Activated CD8-positive, alpha-beta T cell treated with anti-CD3 and anti-CD28 coated beads for 36 hours (primary cell): ENCODE measurements around the gene HCN4. TPM values are rescaled to one million over a fixed set of nuclear protein-coding genes. Genes with fewer than 3 reads are reported as not detected.

Experiments used
- ATAC-seq: fragments of 200-7000 bp; cut with Tn5 transposase; one replicate; pipeline ENCODE4 v1.10.0; 2021; ENCODE audit warnings: mild to moderate bottlenecking, moderate library complexity
- CTCF ChIA-PET: fragments of 350-600 bp; sonication (Branson Sonifier 250); formaldehyde crosslinking; loops from one replicate; lab custom pipeline; 2021; ENCODE audit warnings: antibody characterized with exemption; lab: Charles Lee
- POLR2A ChIA-PET: fragments of 350-600 bp; sonication (Branson Sonifier 250); formaldehyde crosslinking; loops from one replicate; lab custom pipeline; 2021; ENCODE audit warnings: antibody characterized with exemption; lab: Charles Lee
- DNase-seq: peaks from one replicate; pipeline ENCODE4 v3.0.0-alpha.2; 2020
- H3K27ac Mint-ChIP-seq: one replicate; pipeline ENCODE4 v1.8.0; 2021; ENCODE audit warnings: mild to moderate bottlenecking, mixed read lengths
- H3K27me3 Mint-ChIP-seq: one replicate; pipeline ENCODE4 v1.8.0; 2021; ENCODE audit warnings: mixed read lengths
- H3K36me3 Mint-ChIP-seq: one replicate; pipeline ENCODE4 v1.8.0; 2021; ENCODE audit warnings: low read depth, mixed read lengths
- H3K4me1 Mint-ChIP-seq: one replicate; pipeline ENCODE4 v1.8.0; 2021; ENCODE audit warnings: low read depth, mixed read lengths
- H3K4me3 Mint-ChIP-seq: one replicate; pipeline ENCODE4 v1.8.0; 2021; ENCODE audit warnings: mild to moderate bottlenecking, moderate library complexity, mixed read lengths
- H3K9me3 Mint-ChIP-seq: one replicate; pipeline ENCODE4 v1.8.0; 2021; ENCODE audit warnings: mixed read lengths
- CTCF ChIP-seq: fragments of 200-600 bp; IDR thresholded peaks from one replicate; pipeline ENCODE4 v1.8.0; 2022; ENCODE audit warnings: antibody characterized with exemption, mild to moderate bottlenecking
- intact Hi-C: fragments of 100-400 bp; cut with micrococcal nuclease; formaldehyde crosslinking; loops from one replicate; pipeline ENCODE4 v1.10.0; 2022
- total RNA-seq, 2 experiments: library from RNA; stranded (reverse); gene quantifications; one replicate each; pipeline ENCODE4 v1.2.3, GENCODE V29; 2021

HCN4 gene
- total RNA-seq, 2 experiments from 2014 or later: not detected

GRCh38 chr15:73291441-73291840 lies 77.3 kb downstream of the HCN4 start:
- CTCF ChIA-PET: interaction anchor here (1.2 kb wide), 1 partner anchor 414 kb away, joined by 3 read pairs; no protein-coding TSS in a partner anchor
- DNase-seq (no peak), ATAC-seq (no peak)
- TF ChIP-seq CTCF: no peak
- Mint-ChIP-seq H3K27me3 (no peaks in the 10 kb centered on the region), H3K9me3 (no peaks in the 10 kb centered on the region), H3K4me1 (peaks cover 3% of the 10 kb centered on the region), H3K4me3 (no peak overlapping the region), H3K36me3 (peaks cover 4% of the 10 kb centered on the region), H3K27ac (no peak overlapping the region)
- POLR2A ChIA-PET: no interaction called here
- intact Hi-C loops: no loop called here

GRCh38 chr15:73287019-73287418 lies 81.7 kb downstream of the HCN4 start:
- H3K36me3 Mint-ChIP-seq: peaks cover 4% of the 10 kb centered on the region
- ChIA-PET CTCF (interaction anchor here (0.6 to 1.5 kb wide), 8 partner anchors 9 to 565 kb away, joined by 3 to 5 read pairs (median 4); no protein-coding TSS in a partner anchor), POLR2A (interaction anchor here (0.7 to 1.6 kb wide), 2 partner anchors 9 to 10 kb away, joined by 3 to 4 read pairs; no protein-coding TSS in a partner anchor)
- peaks cover 10% of the 10 kb centered on the region for H3K4me1 Mint-ChIP-seq
- intact Hi-C loops: no loop called here
- DNase-seq (no peak), ATAC-seq (no peak)
- H3K27ac Mint-ChIP-seq: no peak overlapping the region
- no peaks in the 10 kb centered on the region for H3K9me3 Mint-ChIP-seq
- no peak for TF ChIP-seq CTCF
- no peak overlapping the region for H3K4me3 Mint-ChIP-seq
- H3K27me3 Mint-ChIP-seq: no peaks in the 10 kb centered on the region

- no peak for DNase-seq
- no peaks in the 10 kb centered on the region for H3K27me3 Mint-ChIP-seq
- ChIA-PET CTCF (interaction anchor here (0.8 to 1.5 kb wide), 4 partner anchors 13 to 350 kb away, joined by 3 to 5 read pairs (median 4); no protein-coding TSS in a partner anchor), POLR2A (no interaction called here)
- H3K4me1 Mint-ChIP-seq: peaks cover 10% of the 10 kb centered on the region
- no peak overlapping the region for H3K27ac Mint-ChIP-seq
- H3K9me3 Mint-ChIP-seq: no peaks in the 10 kb centered on the region
- no peak for ATAC-seq
- no peak overlapping the region for H3K4me3 Mint-ChIP-seq
- no peak for TF ChIP-seq CTCF
- intact Hi-C loops: no loop called here
- peaks cover 4% of the 10 kb centered on the region for H3K36me3 Mint-ChIP-seq
Measured at GRCh38 chr15:73286311-73286710, 82.4 kb downstream of the HCN4 start.

- CTCF ChIA-PET: interaction anchor here (0.6 to 1.0 kb wide), 4 partner anchors 11 to 416 kb away, joined by 3 to 4 read pairs (median 3); no protein-coding TSS in a partner anchor
- Mint-ChIP-seq H3K9me3 (no peaks in the 10 kb centered on the region), H3K4me1 (peaks cover 10% of the 10 kb centered on the region), H3K4me3 (no peak overlapping the region), H3K27ac (no peak overlapping the region), H3K27me3 (no peaks in the 10 kb centered on the region), H3K36me3 (peaks cover 3% of the 10 kb centered on the region)
- ATAC-seq (no peak), DNase-seq (no peak)
- no peak for TF ChIP-seq CTCF
- intact Hi-C loops: no loop called here
- POLR2A ChIA-PET: interaction anchor here (0.6 kb wide), 1 partner anchor 416 kb away, joined by 3 read pairs; no protein-coding TSS in a partner anchor
Measured at GRCh38 chr15:73284090-73284716, 84.6 kb downstream of the HCN4 start.

- Mint-ChIP-seq H3K9me3 (no peaks in the 10 kb centered on the region), H3K36me3 (peaks cover 2% of the 10 kb centered on the region), H3K4me3 (no peak overlapping the region), H3K27ac (no peak overlapping the region), H3K4me1 (peaks cover 10% of the 10 kb centered on the region), H3K27me3 (peaks cover 2% of the 10 kb centered on the region)
- DNase-seq (no peak), ATAC-seq (no peak)
- POLR2A ChIA-PET: no interaction called here
- intact Hi-C loops: no loop called here
- CTCF ChIA-PET: interaction anchor here (1.5 to 2.8 kb wide), 3 partner anchors 9 to 421 kb away, joined by 6 to 11 read pairs (median 10); no protein-coding TSS in a partner anchor
- TF ChIP-seq CTCF: no peak
Measured at GRCh38 chr15:73283366-73283962, 85.3 kb downstream of the HCN4 start.
